Ovary (tissue), 3 donors: ENCODE measurements around the gene NRSN2.

Experiments used
- CTCF ChIP-seq, 3 donors: fragments of 450-650 bp in 2 of 3; fragments of 200-600 bp in 1 of 3; IDR thresholded peaks; one replicate each; pipeline versions ENCODE4 v1.5.1 to v1.8.0; 2016 to 2022; ENCODE audit warnings: antibody characterized with exemption in 3 of 3, mild to moderate bottlenecking in 1 of 3
- EP300 ChIP-seq: sonication (generic); formaldehyde crosslinking; IDR thresholded peaks from one replicate; pipeline ENCODE4 v1.6.1; 2017; ENCODE audit warnings: antibody characterized with exemption
- donor health status: DM: no; HTN: no; CAD: no.

- TF ChIP-seq CTCF (IDR thresholded peaks at IDR 0.05) (peak in 1 of 3 donors; percentile 14), EP300 (no peak)
Observed at GRCh38 chr20:325889-326644, 20.8 kb upstream of the NRSN2 start.
